Fibroblast of skin of abdomen (primary cell): ENCODE measurements around the gene XPO4.
"Not testable (repeated sequence)": the region's sequence is repeated elsewhere in the genome, so short reads cannot be mapped to it uniquely, and the experiment has no call there.

Experiments used
- DNase-seq: peaks from one replicate; pipeline ENCODE4 v3.0.0-alpha.2; 2013

The XPO4 gene

DNA sequence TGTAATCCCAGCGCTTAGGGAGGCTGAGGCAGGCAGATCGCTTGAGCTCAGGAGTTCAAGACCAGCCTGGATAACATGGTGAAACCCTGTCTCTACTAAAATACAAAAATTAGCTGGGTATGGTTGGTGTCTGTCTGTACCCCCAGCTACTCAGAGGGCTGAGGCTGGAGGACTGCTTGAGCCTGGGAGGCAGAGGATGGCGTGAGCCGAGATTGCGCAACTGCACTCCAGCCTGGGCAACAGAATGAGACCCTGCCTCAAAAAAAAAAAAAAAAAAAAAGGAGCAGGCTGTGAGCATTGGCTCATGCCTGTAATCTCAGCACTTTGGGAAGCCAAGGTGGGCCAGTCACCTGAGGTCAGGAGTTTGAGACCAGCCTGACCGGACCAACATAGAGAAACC, 12.0 kb downstream of the XPO4 start:
- not testable (repeated sequence) for DNase-seq

DNA sequence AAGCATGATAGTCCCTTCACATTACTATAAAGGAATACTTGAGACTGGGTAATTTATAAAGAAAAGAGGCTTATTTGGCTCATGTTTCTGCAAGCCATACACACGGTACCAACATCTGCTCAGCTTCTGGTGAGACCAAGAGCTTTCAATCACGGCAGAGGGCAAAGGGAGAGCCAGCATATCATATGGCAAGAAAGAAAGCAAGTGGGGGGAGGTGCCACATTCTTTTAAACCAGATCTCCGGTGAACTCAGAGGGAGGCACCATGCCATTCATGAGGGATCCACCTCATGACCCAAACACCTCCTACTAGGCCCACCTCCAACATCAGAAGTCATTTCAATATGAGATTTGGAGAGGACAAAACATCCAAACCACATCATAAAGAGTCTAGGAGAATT, 20.3 kb downstream of the XPO4 start:
- peak; percentile 21 for DNase-seq

GRCh38 chr13:20877902-20878301, 24.6 kb downstream of the XPO4 start:
- no peak for DNase-seq

- not testable (repeated sequence) for DNase-seq
Measured at GRCh38 chr13:20876802-20877201, 25.7 kb downstream of the XPO4 start.

- not testable (repeated sequence) for DNase-seq
Measured at GRCh38 chr13:20874439-20874838, 28.1 kb downstream of the XPO4 start.

DNA sequence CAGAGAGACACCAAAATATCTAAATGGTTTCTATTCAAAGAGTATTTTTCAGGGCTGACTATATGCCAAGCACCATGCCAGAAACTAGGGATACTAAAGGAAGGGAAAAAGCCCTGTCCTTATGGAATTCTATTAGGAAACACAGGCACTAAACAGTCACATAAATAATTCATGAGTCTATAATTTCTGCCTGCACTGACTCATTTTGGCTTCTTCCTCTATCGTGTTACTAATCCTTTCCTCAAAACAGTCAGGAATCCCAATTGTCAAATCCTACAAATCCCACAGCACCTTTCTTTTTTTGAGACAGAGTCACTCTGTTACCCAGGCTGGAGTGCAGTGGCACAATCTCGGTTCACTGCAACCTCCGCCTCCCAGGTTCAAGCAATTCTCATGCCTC, 29.2 kb downstream of the XPO4 start:
- DNase-seq, result peak; percentile 61

- no peak for DNase-seq
Measured at GRCh38 chr13:20870829-20871228, 31.7 kb downstream of the XPO4 start.

- DNase-seq, result peak; percentile 13
Measured at GRCh38 chr13:20869540-20869939, 33.0 kb downstream of the XPO4 start.

- no peak for DNase-seq
Measured at GRCh38 chr13:20867408-20867807, 35.1 kb downstream of the XPO4 start.

DNA sequence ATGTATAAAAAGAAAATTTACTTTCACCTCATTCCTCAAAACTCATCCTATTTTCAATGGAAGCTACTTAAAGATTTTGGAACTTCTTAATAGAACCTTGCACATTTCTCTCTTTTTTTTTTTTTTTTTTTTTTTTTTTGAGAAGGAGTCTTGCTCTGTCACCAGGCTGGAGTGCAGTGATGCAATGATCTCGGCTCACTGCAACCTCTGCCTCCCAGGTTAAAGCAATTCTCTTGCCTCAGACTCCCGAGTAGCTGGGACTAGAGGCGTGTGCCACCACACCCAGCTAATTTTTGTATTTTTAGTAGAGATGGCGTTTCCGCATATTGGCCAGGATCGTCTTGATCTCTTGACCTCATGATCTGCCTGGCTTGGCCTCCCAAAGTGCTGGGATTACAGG, 40.9 kb downstream of the XPO4 start:
- not testable (repeated sequence) for DNase-seq

- DNase-seq, result no peak
Measured at GRCh38 chr13:20860844-20861243, 41.7 kb downstream of the XPO4 start.

GRCh38 chr13:20856650-20857049, 45.9 kb downstream of the XPO4 start:
- no peak for DNase-seq

DNA sequence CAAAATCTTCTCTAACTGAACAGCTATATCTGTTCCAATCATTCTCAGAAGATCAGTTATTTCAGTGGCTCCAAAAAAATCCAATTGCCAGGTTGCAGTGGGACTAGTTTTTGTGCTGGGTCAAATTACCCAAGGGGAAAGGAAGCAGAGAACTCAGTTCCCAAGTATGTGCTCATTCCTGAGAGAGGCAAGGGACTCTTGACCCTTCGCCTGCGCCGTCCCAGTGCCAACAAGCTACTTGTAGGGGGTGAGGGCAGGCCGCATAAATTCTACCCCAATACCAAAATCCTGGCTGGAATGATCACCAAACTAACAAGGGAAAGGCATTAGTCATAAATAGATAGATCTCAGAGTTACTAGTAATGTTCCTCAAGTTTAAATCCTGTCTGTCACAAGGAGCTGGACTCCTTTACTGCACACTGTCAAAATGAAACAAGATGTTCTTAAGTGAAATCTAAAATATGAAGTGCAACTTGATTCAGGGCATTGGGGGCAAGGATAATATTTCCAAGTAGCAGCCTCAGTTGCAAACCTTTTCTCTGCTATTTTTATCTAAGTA, 50.6 kb downstream of the XPO4 start:
- DNase-seq, result no peak

- DNase-seq, result no peak
Measured at GRCh38 chr13:20848944-20849343, 53.6 kb downstream of the XPO4 start.

- no peak for DNase-seq
Measured at GRCh38 chr13:20848203-20848602, 54.3 kb downstream of the XPO4 start.

DNA sequence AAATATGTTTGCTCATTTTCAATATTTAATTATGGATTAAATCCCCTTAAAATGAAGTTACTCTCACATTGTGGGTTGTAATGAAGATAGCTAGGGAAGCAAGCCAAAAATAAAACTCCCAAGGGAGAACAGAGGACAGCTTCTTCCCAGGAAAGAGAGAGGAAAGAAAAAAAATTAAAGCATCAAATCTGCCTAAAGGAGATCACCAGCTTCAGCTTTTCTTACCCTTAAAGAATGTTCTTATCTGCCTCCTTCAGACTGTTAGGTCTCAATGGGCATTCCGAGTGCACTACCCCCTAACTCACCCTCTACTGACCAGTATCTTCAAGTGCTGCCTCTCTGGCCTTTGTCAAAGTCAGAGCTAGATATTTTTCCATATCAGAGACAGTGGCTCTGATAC, 55.2 kb downstream of the XPO4 start:
- no peak for DNase-seq

GRCh38 chr13:20843166-20843565, 59.4 kb downstream of the XPO4 start:
- DNase-seq, result peak; percentile 6

GRCh38 chr13:20840568-20840967, 62.0 kb downstream of the XPO4 start:
- DNase-seq, result no peak

GRCh38 chr13:20833900-20834679, 68.5 kb downstream of the XPO4 start:
- DNase-seq, result no peak

- no peak for DNase-seq
Measured at GRCh38 chr13:20832861-20833260, 69.7 kb downstream of the XPO4 start.

DNA sequence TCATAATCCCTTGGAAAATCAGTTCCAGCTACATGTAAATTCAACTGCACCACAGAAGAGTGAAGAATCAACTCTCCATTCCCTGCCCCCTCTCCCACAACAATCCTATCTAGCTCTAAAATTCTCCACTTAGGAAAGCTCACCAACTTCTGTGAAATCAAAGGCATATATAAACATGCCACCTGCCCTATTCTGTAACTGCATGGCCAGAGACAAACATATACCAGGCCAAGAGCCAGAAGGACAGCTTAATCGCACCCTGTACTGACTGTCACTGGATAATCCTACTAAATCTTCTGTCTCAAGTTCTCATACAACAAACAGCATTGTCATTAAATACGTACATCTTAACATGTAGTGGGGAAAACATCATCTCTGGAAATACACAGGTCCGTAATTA, 70.6 kb downstream of the XPO4 start:
- DNase-seq, result no peak

GRCh38 chr13:20831254-20831653, 71.3 kb downstream of the XPO4 start:
- DNase-seq, result no peak

DNA sequence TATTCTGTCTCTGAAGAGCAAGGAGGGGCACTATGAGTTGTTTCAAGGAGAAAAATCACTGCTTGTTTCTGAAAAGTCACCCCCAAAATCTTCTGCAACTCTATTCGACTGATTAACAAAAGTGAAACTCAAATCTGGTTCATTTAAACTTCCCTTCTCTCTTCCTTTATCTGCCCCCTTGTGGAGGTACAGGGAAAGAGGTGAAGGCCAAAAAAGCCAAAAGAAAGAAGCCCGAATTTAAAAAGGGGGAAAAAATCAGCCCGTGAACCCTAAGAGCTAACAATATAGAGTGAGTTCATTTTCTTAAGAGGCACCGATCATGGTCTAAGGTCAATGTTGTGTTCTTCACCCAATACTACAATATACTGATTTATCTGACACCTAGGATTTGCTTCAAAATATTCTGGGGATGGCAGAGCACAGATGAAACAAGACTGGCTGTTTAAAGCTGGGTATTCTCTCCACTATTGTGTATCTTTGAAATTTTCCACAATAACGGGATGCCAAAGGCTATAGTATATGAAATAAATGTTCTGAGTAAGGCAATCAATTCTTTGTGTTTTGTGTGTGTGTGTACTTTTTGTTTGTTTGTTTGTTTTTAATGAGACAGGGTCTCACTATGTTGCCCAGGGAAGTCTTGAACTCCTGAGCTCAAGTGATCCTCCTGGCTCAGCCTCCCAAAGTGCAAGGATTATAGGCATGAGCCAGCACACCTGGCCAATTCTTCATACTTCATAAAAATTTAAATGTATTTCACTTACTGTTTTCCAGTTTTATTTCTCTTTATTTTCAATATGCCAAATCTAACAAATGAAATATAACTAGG, 73.8 kb downstream of the XPO4 start:
- peak; percentile 62 for DNase-seq
